H9 (cell line): Measurements from ENCODE around the gene ANKRD39. TPM values are rescaled to one million over a fixed set of nuclear protein-coding genes. Genes with fewer than 3 reads are reported as not detected.

Source experiments
- DNase-seq: peaks from one replicate; pipeline ENCODE4 v3.0.0-alpha.2; 2017
- H2AFZ ChIP-seq: one replicate; pipeline ENCODE4 v1.6.1; 2013; ENCODE audit warnings: mild to moderate bottlenecking, low read length, control low read depth, moderate library complexity
- H2AK5ac ChIP-seq: 2 replicates; pipeline ENCODE4 v1.6.1; 2013; ENCODE audit warnings: low read length, control low read depth, mixed read lengths; ENCODE audit not compliant: insufficient read length
- H2BK120ac ChIP-seq: one replicate; pipeline ENCODE4 v1.6.1; 2013; ENCODE audit warnings: low read depth, mild to moderate bottlenecking, low read length, control low read depth, inconsistent platforms; ENCODE audit not compliant: poor library complexity, severe bottlenecking
- H2BK12ac ChIP-seq: 2 replicates; pipeline ENCODE4 v1.6.1; 2013; ENCODE audit warnings: low read length, control low read depth, mixed read lengths, low read depth; ENCODE audit not compliant: insufficient read length
- H2BK15ac ChIP-seq: 2 replicates; pipeline ENCODE4 v1.6.1; 2013; ENCODE audit warnings: low read depth, low read length, control low read depth
- H2BK20ac ChIP-seq: one replicate; pipeline ENCODE4 v1.6.1; 2013; ENCODE audit warnings: low read depth, mild to moderate bottlenecking, low read length, control low read depth, inconsistent platforms; ENCODE audit not compliant: poor library complexity, severe bottlenecking
- H2BK5ac ChIP-seq: 2 replicates; pipeline ENCODE4 v1.6.1; 2013; ENCODE audit warnings: low read length, control low read depth, mixed read lengths; ENCODE audit not compliant: insufficient read length
- H3K14ac ChIP-seq: 2 replicates; pipeline ENCODE4 v1.6.1; 2013; ENCODE audit warnings: low read length, control low read depth; ENCODE audit not compliant: insufficient read depth
- H3K18ac ChIP-seq: 2 replicates; pipeline ENCODE4 v1.6.1; 2013; ENCODE audit warnings: low read depth, mild to moderate bottlenecking, mixed read lengths, low read length, control low read depth; ENCODE audit not compliant: insufficient read length
- H3K23ac ChIP-seq: 2 replicates; pipeline ENCODE4 v1.6.1; 2013; ENCODE audit warnings: low read length, control low read depth, mixed read lengths, low read depth; ENCODE audit not compliant: insufficient read length
- H3K23me2 ChIP-seq: 2 replicates; pipeline ENCODE4 v1.6.1; 2013; ENCODE audit warnings: low read depth, mild to moderate bottlenecking, mixed read lengths, low read length, control low read depth; ENCODE audit not compliant: insufficient read length, poor library complexity, severe bottlenecking
- H3K27ac ChIP-seq: 2 replicates; pipeline ENCODE4 v1.5.1; 2013; ENCODE audit warnings: low read length, control low read depth, mixed read lengths, low read depth; ENCODE audit not compliant: insufficient read length
- H3K27me3 ChIP-seq: 2 replicates; pipeline ENCODE4 v1.6.1; 2013; ENCODE audit warnings: low read length, control low read depth, inconsistent platforms; ENCODE audit not compliant: insufficient read depth
- H3K4ac ChIP-seq: 2 replicates; pipeline ENCODE4 v1.6.1; 2013; ENCODE audit warnings: low read depth, mild to moderate bottlenecking, control low read depth, inconsistent platforms, low read length, moderate library complexity
- H3K4me1 ChIP-seq: 2 replicates; pipeline ENCODE4 v1.6.1; 2013; ENCODE audit warnings: low read length, control low read depth, inconsistent platforms; ENCODE audit not compliant: insufficient read depth
- H3K4me2 ChIP-seq: 2 replicates; pipeline ENCODE4 v1.6.1; 2013; ENCODE audit warnings: low read length, control low read depth, mixed read lengths; ENCODE audit not compliant: insufficient read length, insufficient read depth
- H3K56ac ChIP-seq: 2 replicates; pipeline ENCODE4 v1.6.1; 2013; ENCODE audit warnings: low read depth, mild to moderate bottlenecking, mixed read lengths, low read length, control low read depth; ENCODE audit not compliant: insufficient read length
- H3K79me1 ChIP-seq: 2 replicates; pipeline ENCODE4 v1.6.1; 2013; ENCODE audit warnings: low read depth, mild to moderate bottlenecking, moderate library complexity, low read length, control low read depth, inconsistent platforms; ENCODE audit not compliant: insufficient read depth, poor library complexity, severe bottlenecking
- H3K79me2 ChIP-seq: 2 replicates; pipeline ENCODE4 v1.6.1; 2013; ENCODE audit warnings: low read length, control low read depth, inconsistent platforms; ENCODE audit not compliant: insufficient read depth
- H3K9ac ChIP-seq: 2 replicates; pipeline ENCODE4 v1.6.1; 2013; ENCODE audit warnings: low read length, control low read depth, mixed read lengths; ENCODE audit not compliant: insufficient read length; ENCODE audit errors: extremely low read depth
- H3K9me3 ChIP-seq: one replicate; pipeline ENCODE4 v1.6.1; 2013; ENCODE audit warnings: low read depth, low read length, inconsistent platforms; ENCODE audit not compliant: control insufficient read depth
- H3T11ph ChIP-seq: one replicate; pipeline ENCODE4 v1.6.1; 2013; ENCODE audit warnings: mild to moderate bottlenecking, low read length, control low read depth, inconsistent platforms
- H4K20me1 ChIP-seq: one replicate; pipeline ENCODE4 v1.6.1; 2013; ENCODE audit not compliant: control insufficient read depth, insufficient read length, insufficient read depth
- H4K5ac ChIP-seq: 2 replicates; pipeline ENCODE4 v1.6.1; 2013; ENCODE audit warnings: low read depth, mild to moderate bottlenecking, mixed read lengths, low read length, control low read depth; ENCODE audit not compliant: insufficient read length
- H4K8ac ChIP-seq: replicated peaks from 2 replicates; pipeline ENCODE4 v1.6.1; 2013; ENCODE audit warnings: low read length, control low read depth, mixed read lengths, low read depth; ENCODE audit not compliant: insufficient read length
- H4K91ac ChIP-seq: 2 replicates; pipeline ENCODE4 v1.6.1; 2013; ENCODE audit warnings: low read depth, mild to moderate bottlenecking, moderate library complexity, mixed read lengths, low read length, control low read depth; ENCODE audit not compliant: insufficient read length
- H3K27ac Mint-ChIP-seq, 3 experiments: 2 replicates in 2 of 3; 3 replicates in 1 of 3; pipeline ENCODE4 v1.8.0; 2020 to 2021; ENCODE audit warnings: mixed read lengths in 3 of 3, mild to moderate bottlenecking in 1 of 3, moderate library complexity in 1 of 3
- H3K27me3 Mint-ChIP-seq: 2 replicates; pipeline ENCODE4 v1.8.0; 2021; ENCODE audit warnings: low read depth, mild to moderate bottlenecking, moderate library complexity, mixed read lengths
- H3K36me3 Mint-ChIP-seq, 3 experiments: 2 replicates in 2 of 3; 3 replicates in 1 of 3; pipeline ENCODE4 v1.8.0; 2020 to 2021; ENCODE audit warnings: low read depth in 3 of 3, mixed read lengths in 3 of 3; ENCODE audit not compliant: insufficient read depth in 1 of 3
- H3K4me1 Mint-ChIP-seq, 2 experiments: 2 replicates each; pipeline ENCODE4 v1.8.0; 2020; ENCODE audit warnings: mixed read lengths in 2 of 2
- H3K4me3 Mint-ChIP-seq, 2 experiments: 2 replicates in 1 of 2; 3 replicates in 1 of 2; pipeline ENCODE4 v1.8.0; 2020 to 2021; ENCODE audit warnings: mild to moderate bottlenecking in 2 of 2, mixed read lengths in 2 of 2, moderate library complexity in 1 of 2
- H3K9me3 Mint-ChIP-seq, 2 experiments: 2 replicates in 1 of 2; 3 replicates in 1 of 2; pipeline ENCODE4 v1.8.0; 2020; ENCODE audit warnings: mild to moderate bottlenecking in 2 of 2, mixed read lengths in 2 of 2, moderate library complexity in 1 of 2
- WGBS: extraction: QIAGEN DNeasy Blood & Tissue Kit; methylation state at CpG from one replicate; pipeline ENCODE4 v1.1.7; 2013; ENCODE audit warnings: missing lambda C conversion rate, low lambda C conversion rate, mixed read lengths; ENCODE audit not compliant: insufficient read length; ENCODE audit errors: extremely low coverage; 5-methylcytosine and 5-hydroxymethylcytosine counted together
- total RNA-seq: library from RNA; stranded (reverse); gene quantifications from 2 replicates; pipeline ENCODE4 v1.2.1, GENCODE V29; 2021
- TF ChIP-seq, protein P1 (sequence below): fragments of 200-600 bp; sonication (generic); conservative IDR thresholded peaks from 3 replicates; pipeline ENCODE4 v1.8.0; 2021; ENCODE audit warnings: antibody characterized with exemption, mild to moderate bottlenecking

The ANKRD39 gene
- total RNA-seq, 1 experiment from 2014 or later, result 13.0 TPM

DNA sequence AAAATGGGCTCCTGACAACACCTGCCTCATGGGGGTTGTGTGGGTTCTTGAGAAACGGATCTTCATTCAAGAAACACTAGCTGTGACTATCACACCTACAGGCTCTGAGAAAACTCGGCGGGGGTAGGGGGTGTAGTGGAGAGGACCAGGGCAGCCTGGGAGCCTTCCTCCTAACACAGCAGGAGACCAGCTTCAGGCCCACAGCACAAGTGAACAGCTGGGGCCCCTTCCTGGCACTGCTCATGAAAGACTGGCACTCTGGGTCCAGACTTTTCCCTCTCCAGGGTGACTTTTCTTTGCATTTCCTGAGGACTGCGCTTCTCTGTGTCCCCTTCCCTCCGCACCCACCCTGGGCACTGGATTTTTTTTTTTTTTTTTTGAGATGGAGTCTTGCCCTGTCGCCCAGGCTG is 19.2 kb upstream of the ANKRD39 start:
- no peaks in the 10 kb centered on the region for H3K79me1 ChIP-seq
- H3K23ac ChIP-seq, result no peak overlapping the region
- H3K36me3 Mint-ChIP-seq, result 0 out of 7 replicates have a peak, but pooled peaks cover 0 to 5% (median 0%) of the 10 kb centered on the region in 3 experiments

More for the DNA sequence above, 19.2 kb upstream of the ANKRD39 start:
- H3K4ac ChIP-seq, result no peak overlapping the region
- no peak overlapping the region for H2BK20ac ChIP-seq
- H3K9me3 ChIP-seq, result no peaks in the 10 kb centered on the region
- no peak overlapping the region for H3K27ac ChIP-seq
- H2AK5ac ChIP-seq, result no peak overlapping the region
- H2AFZ ChIP-seq, result no peak overlapping the region
- no CpG with 5 or more reads among the region's 6 CpGs for WGBS
- no peak overlapping the region for H3T11ph ChIP-seq
- H3K27me3 ChIP-seq, result no peaks in the 10 kb centered on the region
- TF ChIP-seq, protein P1, sequence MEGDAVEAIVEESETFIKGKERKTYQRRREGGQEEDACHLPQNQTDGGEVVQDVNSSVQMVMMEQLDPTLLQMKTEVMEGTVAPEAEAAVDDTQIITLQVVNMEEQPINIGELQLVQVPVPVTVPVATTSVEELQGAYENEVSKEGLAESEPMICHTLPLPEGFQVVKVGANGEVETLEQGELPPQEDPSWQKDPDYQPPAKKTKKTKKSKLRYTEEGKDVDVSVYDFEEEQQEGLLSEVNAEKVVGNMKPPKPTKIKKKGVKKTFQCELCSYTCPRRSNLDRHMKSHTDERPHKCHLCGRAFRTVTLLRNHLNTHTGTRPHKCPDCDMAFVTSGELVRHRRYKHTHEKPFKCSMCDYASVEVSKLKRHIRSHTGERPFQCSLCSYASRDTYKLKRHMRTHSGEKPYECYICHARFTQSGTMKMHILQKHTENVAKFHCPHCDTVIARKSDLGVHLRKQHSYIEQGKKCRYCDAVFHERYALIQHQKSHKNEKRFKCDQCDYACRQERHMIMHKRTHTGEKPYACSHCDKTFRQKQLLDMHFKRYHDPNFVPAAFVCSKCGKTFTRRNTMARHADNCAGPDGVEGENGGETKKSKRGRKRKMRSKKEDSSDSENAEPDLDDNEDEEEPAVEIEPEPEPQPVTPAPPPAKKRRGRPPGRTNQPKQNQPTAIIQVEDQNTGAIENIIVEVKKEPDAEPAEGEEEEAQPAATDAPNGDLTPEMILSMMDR, result no peak
- DNase-seq, result no peak
- H2BK12ac ChIP-seq, result no peak overlapping the region
- peaks cover 1% of the 10 kb centered on the region for H3K27me3 Mint-ChIP-seq
- H3K23me2 ChIP-seq, result no peaks in the 10 kb centered on the region
- H2BK5ac ChIP-seq, result no peak overlapping the region
- no peak overlapping the region for H2BK15ac ChIP-seq
- H3K9me3 Mint-ChIP-seq, result no peaks in the 10 kb centered on the region
- H4K5ac ChIP-seq, result no peak overlapping the region
- H4K20me1 ChIP-seq, result no peaks in the 10 kb centered on the region
- no peak overlapping the region for H4K8ac ChIP-seq
- H3K4me3 Mint-ChIP-seq, result no peak overlapping the region
- no peak overlapping the region for H3K4me2 ChIP-seq
- no peak overlapping the region for H3K56ac ChIP-seq
- peaks cover 3% of the 10 kb centered on the region; the same call in 1 of the 2 replicates for H3K4me1 ChIP-seq
- H3K18ac ChIP-seq, result no peak overlapping the region
- H3K4me1 Mint-ChIP-seq, result peaks cover 65 to 75% of the 10 kb centered on the region in 2 experiments
- no peaks in the 10 kb centered on the region for H3K79me2 ChIP-seq
- H4K91ac ChIP-seq, result no peak overlapping the region
- no peak overlapping the region for H3K14ac ChIP-seq
- no peak overlapping the region for H3K27ac Mint-ChIP-seq
- H2BK120ac ChIP-seq, result no peak overlapping the region
- H3K9ac ChIP-seq, result no peak overlapping the region
